KMS-11 (cell line): ENCODE results near the gene CTDSP1.

Source experiments
- H2AFZ ChIP-seq: fragments of 200-600 bp; sonication (generic); 2 replicates; pipeline ENCODE4 v1.6.1; 2016; ENCODE audit warnings: antibody characterized with exemption, mixed run types, low read depth
- H3K27ac ChIP-seq: fragments of 200-600 bp; sonication (generic); 2 replicates; pipeline ENCODE4 v1.6.1; 2016; ENCODE audit warnings: mild to moderate bottlenecking, mixed run types
- H3K27me3 ChIP-seq: fragments of 200-600 bp; sonication (generic); 2 replicates; pipeline ENCODE4 v1.6.1; 2017; ENCODE audit warnings: mild to moderate bottlenecking, low read depth, mixed run types, moderate library complexity; ENCODE audit not compliant: insufficient read depth
- H3K36me3 ChIP-seq: fragments of 200-600 bp; sonication (generic); 2 replicates; pipeline ENCODE4 v1.6.1; 2017; ENCODE audit warnings: mild to moderate bottlenecking, mixed run types; ENCODE audit not compliant: insufficient read depth
- H3K4me1 ChIP-seq: fragments of 200-600 bp; sonication (generic); 2 replicates; pipeline ENCODE4 v1.6.1; 2016; ENCODE audit warnings: mild to moderate bottlenecking, low read depth, mixed run types; ENCODE audit not compliant: poor library complexity, severe bottlenecking
- H3K4me2 ChIP-seq: fragments of 200-600 bp; sonication (generic); 2 replicates; pipeline ENCODE4 v1.7.0; 2016; ENCODE audit warnings: mild to moderate bottlenecking, mixed run types
- H3K4me3 ChIP-seq: fragments of 200-600 bp; sonication (generic); IDR thresholded peaks from 2 replicates; pipeline ENCODE4 v1.6.1; 2017; ENCODE audit warnings: low read depth, low read length, mixed read lengths; ENCODE audit not compliant: insufficient read depth
- H3K79me2 ChIP-seq: fragments of 200-600 bp; sonication (generic); 2 replicates; pipeline ENCODE4 v1.6.1; 2016; ENCODE audit warnings: low read depth, mixed run types; ENCODE audit not compliant: insufficient read depth
- H3K9ac ChIP-seq: fragments of 200-600 bp; sonication (generic); 2 replicates; pipeline ENCODE4 v1.6.1; 2016; ENCODE audit warnings: mild to moderate bottlenecking, mixed run types
- H4K20me1 ChIP-seq: fragments of 200-600 bp; sonication (generic); 2 replicates; pipeline ENCODE4 v1.6.1; 2016; ENCODE audit warnings: mild to moderate bottlenecking, mixed run types; ENCODE audit not compliant: insufficient read depth
- TF ChIP-seq, protein P1 (sequence below): fragments of 200-600 bp; sonication (generic); conservative IDR thresholded peaks from 2 replicates; pipeline ENCODE4 v1.6.1; 2017; ENCODE audit warnings: low read depth, mild to moderate bottlenecking, antibody characterized with exemption, low read length, moderate library complexity, mixed read lengths

CTDSP1 gene

GRCh38 chr2:218430721-218431120, 31.1 kb downstream of the CTDSP1 start:
- Histone ChIP-seq H2AFZ (no peak overlapping the region), H4K20me1 (no peaks in the 10 kb centered on the region), H3K27me3 (no peaks in the 10 kb centered on the region), H3K27ac (no peak overlapping the region), H3K4me2 (no peak overlapping the region), H3K9ac (no peak overlapping the region), H3K36me3 (no peaks in the 10 kb centered on the region), H3K4me3 (no peak overlapping the region), H3K4me1 (no peaks in the 10 kb centered on the region), H3K79me2 (no peaks in the 10 kb centered on the region)
- TF ChIP-seq, protein P1, sequence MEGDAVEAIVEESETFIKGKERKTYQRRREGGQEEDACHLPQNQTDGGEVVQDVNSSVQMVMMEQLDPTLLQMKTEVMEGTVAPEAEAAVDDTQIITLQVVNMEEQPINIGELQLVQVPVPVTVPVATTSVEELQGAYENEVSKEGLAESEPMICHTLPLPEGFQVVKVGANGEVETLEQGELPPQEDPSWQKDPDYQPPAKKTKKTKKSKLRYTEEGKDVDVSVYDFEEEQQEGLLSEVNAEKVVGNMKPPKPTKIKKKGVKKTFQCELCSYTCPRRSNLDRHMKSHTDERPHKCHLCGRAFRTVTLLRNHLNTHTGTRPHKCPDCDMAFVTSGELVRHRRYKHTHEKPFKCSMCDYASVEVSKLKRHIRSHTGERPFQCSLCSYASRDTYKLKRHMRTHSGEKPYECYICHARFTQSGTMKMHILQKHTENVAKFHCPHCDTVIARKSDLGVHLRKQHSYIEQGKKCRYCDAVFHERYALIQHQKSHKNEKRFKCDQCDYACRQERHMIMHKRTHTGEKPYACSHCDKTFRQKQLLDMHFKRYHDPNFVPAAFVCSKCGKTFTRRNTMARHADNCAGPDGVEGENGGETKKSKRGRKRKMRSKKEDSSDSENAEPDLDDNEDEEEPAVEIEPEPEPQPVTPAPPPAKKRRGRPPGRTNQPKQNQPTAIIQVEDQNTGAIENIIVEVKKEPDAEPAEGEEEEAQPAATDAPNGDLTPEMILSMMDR: no peak

- TF ChIP-seq, protein P1: no peak
- Histone ChIP-seq H2AFZ (no peak overlapping the region), H3K4me3 (no peak overlapping the region), H4K20me1 (no peaks in the 10 kb centered on the region), H3K27ac (no peak overlapping the region), H3K4me2 (no peak overlapping the region), H3K27me3 (no peaks in the 10 kb centered on the region), H3K9ac (no peak overlapping the region), H3K4me1 (no peaks in the 10 kb centered on the region), H3K36me3 (no peaks in the 10 kb centered on the region), H3K79me2 (no peaks in the 10 kb centered on the region)
Observed at GRCh38 chr2:218431878-218432277, 32.2 kb downstream of the CTDSP1 start.

DNA sequence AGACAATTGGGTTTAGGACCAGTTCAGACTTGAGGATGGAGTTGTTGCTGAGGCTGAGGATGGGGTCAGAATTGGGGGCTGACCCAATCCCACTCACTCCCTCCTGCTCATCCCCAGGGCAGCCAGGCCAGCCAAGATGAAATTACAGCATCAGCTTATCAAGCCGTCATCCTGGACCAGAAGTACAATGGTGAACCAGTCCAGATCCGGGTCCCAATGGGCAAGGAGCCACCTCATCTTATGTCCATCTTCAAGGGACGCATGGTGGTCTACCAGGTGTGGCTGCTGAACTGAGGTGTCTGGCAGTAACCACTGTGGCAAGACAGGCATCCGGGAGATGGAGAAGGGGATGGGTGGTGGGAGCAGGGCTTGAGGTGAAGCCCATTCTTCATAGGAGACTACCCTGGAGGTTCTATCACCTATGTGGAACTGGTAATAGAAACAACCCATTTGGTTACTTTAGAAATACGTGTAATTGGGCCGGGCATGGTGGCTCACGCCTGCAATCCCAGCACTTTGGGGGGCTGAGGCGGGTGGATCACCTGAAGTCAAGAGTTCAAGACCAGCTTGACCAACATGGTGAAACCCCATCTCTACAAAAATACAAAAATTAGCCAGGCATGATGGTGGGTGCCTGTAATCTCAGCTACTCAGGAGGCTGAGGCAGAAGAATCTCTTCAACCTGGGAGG, 33.2 kb downstream of the CTDSP1 start:
- TF ChIP-seq, protein P1: no peak

DNA sequence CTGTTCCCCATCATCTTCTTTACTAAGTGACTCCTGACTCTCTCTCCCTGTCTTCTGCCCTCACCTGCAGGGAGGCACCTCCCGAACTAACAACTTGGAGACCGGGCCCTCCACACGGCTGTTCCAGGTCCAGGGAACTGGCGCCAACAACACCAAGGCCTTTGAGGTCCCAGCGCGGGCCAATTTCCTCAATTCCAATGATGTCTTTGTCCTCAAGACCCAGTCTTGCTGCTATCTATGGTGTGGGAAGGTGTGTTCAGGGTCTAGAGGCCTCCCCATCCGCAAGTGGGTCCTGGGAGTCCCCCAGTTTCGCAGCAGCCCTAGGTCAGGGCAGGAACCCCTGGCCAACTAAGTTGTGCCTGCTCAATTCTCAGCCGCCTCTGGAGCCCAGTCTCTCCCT, 34.8 kb downstream of the CTDSP1 start:
- H3K4me1 ChIP-seq: no peaks in the 10 kb centered on the region
- no peak overlapping the region for H3K27ac ChIP-seq
- H3K79me2 ChIP-seq: no peaks in the 10 kb centered on the region
- no peaks in the 10 kb centered on the region for H4K20me1 ChIP-seq
- H2AFZ ChIP-seq: no peak overlapping the region
- no peaks in the 10 kb centered on the region for H3K27me3 ChIP-seq
- H3K36me3 ChIP-seq: no peaks in the 10 kb centered on the region
- no peak overlapping the region for H3K9ac ChIP-seq
- H3K4me3 ChIP-seq: no peak overlapping the region
- H3K4me2 ChIP-seq: no peak overlapping the region
- TF ChIP-seq, protein P1: no peak

More for the DNA sequence above, 33.2 kb downstream of the CTDSP1 start:
- no peak overlapping the region for H3K27ac ChIP-seq
- no peak overlapping the region for H3K4me2 ChIP-seq
- H3K27me3 ChIP-seq: no peaks in the 10 kb centered on the region
- no peaks in the 10 kb centered on the region for H4K20me1 ChIP-seq
- H2AFZ ChIP-seq: no peak overlapping the region
- no peaks in the 10 kb centered on the region for H3K36me3 ChIP-seq
- no peak overlapping the region for H3K9ac ChIP-seq
- no peaks in the 10 kb centered on the region for H3K4me1 ChIP-seq
- H3K79me2 ChIP-seq: no peaks in the 10 kb centered on the region
- no peak overlapping the region for H3K4me3 ChIP-seq
